GM18499 (cell line): ENCODE results near the gene CFAP210.
"Not testable (repeated sequence)": the region's sequence is repeated elsewhere in the genome, so short reads cannot be mapped to it uniquely, and the experiment has no call there.

ENCODE experiments used
- ATAC-seq: cut with Tn5 transposase; IDR thresholded peaks from one replicate; pipeline ENCODE4 v1.9.1; 2021; ENCODE audit warnings: moderate number of reproducible peaks; ENCODE audit not compliant: insufficient read depth, unreplicated experiment

CFAP210 gene

DNA sequence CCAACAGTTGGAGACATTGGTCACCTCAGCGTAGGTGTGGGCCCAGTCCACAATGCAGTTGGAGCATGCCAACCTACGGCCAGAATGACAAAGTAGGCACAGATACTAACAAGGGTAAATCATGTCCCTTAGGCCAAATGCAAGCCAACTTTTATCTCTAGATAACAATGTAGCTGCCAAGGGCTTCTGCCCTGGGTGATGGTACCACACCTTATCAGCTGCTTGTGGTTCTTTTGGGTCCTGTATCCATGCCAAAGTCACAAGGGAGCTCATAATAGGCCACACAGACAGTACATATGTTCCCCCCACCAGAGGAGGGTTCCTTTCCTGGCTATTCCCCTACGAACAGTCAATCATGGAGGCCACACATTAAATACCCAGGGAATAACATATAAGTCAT is 19.1 kb upstream of the CFAP210 start:
- ATAC-seq = no peak

DNA sequence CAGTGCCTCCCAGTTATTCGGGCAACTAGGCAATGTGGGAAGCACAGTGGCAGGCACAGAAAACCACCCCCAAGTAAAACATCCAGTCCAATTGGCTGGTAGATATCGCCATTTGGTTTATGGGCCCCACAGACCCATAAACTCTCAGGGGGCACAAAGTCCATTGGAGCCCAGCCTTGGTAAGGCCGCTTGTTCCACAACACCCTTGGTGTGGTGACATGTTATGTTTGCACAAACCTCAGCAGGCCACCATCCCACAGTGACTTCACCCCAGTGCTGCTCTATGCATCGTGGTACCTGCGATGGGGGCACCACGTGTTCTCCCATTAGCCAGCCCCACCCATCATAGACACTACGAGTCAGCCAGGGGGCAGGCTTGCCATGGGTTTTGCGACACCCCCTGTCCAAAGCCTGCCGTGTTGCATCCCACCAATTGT is 18.6 kb upstream of the CFAP210 start:
- ATAC-seq = no peak

DNA sequence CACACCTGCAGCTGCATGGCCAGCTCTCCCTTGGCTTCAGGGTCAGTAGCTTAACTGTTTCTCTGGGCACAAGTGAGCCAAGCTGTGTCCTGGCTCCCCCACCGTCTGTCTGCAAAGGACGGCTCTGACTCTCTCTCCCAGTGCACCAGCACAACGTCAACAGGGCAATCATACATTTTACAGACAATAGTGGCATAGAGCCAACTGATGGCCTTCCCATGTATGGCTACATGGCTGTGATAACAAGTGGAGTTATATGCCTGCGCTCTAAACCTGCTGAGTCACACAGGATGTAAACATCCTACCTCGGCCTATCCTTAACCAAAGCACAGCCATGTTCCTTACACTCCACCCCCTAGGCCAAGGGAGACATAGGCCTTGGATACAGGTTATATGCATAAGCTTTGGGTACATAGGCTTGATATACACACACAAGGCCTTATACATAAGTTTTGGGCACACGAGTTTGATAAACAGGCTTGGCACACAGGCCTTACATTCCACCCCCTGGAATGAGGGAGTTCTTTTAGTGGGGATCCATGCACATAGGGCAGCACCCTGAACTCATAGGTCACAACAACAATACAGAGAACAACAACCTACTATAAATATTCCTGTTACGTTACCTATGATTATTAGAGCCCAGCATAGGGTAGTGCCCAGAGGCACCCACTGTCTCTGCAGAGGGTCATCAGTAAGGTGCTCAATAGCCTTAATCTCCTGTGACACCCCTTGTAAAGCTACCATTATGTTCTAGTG is 17.7 kb upstream of the CFAP210 start:
- ATAC-seq = no peak

DNA sequence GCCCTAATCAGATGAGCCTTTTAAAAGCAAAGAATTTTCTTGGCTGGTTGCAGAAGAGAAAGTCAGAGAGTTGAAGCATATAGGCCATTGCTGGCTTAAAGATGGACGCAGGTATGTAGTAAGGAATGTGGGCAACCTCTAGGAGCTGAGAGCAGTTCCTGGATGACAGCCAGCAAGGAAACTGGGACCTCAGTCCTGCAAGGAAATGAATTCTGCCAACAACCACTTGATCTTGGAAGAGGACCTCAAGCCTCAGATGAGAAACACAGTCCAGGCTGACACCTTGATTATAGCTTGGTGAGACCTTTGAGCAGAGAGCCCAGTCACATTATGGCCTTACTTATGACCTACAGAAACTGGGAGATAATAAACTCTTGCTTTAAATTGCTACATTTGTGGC is 15.8 kb upstream of the CFAP210 start:
- ATAC-seq = no peak

DNA sequence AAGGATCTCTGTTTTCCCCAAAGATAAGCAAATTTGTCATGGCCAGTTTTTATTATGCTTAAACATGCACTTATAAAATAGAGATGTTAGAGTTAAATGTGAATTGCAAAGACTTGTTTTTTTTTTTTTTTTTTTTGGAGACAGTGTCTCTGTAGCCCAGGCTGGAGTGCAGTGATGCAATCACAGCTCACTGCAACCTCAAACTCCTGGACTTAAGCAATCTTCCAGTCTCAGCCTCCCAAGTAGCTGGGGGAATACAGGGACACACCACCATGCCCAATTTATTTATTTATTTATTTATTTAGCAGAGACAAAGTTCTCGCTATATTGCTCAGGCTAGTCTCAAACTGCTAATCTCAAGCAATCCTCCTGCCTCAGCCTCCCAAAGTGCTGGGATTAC is 15.1 kb upstream of the CFAP210 start:
- ATAC-seq = no peak

DNA sequence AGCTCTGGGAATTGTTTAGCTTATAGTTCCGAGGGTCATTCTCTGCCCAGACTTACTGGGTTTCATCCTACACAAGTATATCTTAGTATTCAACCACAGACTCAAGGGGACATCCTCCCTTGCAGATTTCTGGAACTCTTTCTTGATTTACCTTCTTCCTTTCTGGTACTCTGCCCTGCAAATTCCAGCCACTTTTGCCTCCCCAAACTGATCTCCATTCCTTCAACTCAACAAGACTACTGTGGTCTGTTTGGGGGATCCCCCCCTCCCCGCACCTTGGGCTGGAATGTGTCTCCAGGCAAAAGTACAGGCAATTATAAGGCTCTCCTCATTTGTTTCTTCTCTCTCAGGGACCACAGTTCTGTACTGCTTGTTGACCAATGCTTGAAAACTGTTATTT is 13.4 kb upstream of the CFAP210 start:
- ATAC-seq = no peak

DNA sequence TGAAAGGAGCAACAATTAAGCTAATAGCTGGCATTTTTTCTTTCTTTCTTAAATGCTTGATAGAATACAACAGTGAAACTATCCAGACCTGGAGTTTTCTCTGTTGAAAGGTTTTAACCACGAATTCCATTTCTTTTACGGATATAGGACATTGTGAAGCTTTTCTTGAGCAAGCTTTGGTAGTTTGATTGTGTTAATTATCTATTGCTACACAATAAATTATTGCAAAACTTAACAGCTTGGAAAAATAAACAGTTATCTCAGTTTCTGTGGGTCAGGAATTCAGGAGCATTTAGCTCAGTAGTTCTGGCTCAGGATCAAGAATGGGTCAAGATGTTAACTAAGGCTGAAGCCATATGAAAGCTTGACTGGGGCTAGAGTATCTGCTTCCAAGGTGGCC is 11.7 kb upstream of the CFAP210 start:
- no peak for ATAC-seq

DNA sequence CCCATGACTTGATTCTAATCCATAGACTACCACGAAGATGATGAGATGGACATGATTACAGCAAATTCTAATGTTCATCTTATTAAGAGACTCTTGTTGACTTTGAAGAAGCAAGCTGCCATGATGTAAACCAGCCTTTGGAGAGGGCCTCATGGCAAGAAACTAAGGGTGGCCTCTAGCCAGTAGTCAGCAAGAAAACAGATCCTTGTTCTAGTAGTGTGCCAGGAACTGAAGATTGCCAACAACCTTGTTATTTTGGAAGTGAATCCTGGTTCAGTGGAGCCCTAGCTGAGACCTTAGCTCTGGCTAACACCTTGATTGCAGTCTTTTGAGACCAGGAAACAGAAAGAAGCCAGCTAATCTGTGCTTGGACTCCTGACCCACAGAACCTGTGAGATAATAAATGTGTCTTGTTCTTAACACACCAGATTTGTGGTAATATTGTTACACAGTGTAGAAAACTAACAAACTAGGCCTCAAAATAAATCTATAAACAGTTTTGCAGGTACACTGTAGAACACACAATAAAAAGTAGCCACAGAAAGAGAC is 10.0 kb upstream of the CFAP210 start:
- ATAC-seq = no peak

DNA sequence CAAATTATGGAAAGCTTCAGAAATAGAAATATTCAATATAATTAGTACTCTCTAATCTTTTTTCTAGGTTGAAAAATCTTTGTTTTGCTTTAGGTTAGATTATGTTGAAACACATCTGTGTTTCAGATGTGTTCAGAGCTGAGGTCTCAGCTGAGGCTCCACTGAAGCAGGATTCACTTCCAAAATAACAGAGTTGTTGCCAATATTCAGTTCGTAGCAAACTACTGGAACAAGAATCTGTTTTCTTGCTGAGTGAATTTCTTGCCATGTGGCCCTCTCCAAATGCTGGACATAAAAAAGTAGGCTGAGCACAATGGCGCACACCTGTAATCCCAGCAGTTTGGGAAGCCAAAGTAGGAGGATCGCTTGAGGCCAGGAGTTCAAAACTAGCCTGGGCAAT is 8.8 kb upstream of the CFAP210 start:
- ATAC-seq = no peak

DNA sequence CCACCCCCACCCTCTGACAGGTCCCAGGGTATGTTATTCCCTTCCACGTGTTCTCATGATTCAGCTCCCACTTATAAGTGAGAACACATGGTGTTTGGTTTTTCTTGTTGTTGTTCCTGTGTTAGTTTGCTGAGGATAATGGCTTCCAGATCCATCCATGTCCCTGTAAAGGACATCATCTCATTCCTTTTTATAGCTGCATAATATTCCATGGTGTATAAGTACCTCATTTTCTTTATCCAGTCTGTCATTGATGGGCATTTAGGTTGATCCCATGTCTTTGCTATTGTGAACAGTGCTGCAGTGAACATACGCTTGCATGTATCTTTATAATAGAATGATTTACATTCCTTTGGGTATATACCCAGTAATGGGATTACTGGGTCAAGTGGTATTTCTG is 5.0 kb upstream of the CFAP210 start:
- not testable (repeated sequence) for ATAC-seq

DNA sequence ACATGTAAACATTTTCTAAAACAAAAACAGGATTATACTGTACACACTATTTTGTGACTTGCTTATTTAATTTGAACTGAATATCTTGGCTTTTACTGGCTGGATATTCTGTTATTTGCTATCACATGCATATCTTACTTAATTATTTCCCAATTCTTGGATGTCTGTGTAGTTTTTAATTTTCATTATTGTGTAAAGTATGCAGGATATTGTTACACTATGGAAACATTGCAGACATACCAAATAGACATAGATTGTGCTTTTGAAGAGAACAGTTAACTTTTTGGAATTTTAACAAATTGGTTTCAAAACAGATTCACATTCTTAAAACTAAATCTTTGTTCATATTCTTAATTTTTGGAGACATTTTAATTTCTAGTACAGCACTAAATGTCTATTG is 2.2 kb upstream of the CFAP210 start:
- ATAC-seq = no peak

DNA sequence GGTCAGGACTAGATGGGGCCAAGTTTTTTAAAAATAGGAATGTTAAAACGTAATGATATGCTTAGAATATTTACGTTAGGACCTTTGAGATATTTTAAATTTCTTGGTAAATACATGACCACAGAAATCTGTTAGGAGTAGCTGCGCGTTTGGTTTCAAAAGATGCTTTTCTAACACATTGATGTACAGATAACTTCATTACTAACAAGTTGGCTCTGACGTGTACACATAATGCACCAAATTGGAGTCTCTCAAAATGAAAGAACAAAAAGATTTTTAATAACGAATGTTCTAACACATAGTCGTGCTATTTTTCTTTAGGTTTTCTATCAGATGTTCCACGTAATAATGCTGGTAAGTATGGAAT is 672 bp upstream of the CFAP210 start:
- no peak for ATAC-seq

DNA sequence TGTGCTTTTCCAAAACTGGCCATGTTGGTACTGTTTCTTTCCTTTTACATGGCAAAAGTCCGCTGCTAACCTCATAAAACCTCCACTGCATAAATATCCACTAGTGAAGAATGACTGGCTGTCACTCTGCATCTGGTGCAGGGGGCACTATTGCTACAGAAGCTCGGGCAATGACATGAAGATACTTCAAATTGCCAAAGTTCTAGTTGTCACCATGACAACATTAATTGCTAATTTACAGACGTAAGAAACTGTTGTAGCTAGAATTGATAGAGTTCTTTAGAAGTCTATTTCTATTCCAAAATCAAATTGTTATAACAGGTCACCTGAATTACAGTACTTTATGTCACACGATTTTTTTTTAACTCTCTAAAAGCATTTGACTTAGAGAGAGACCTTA is 845 bp downstream of the CFAP210 start:
- no peak for ATAC-seq

DNA sequence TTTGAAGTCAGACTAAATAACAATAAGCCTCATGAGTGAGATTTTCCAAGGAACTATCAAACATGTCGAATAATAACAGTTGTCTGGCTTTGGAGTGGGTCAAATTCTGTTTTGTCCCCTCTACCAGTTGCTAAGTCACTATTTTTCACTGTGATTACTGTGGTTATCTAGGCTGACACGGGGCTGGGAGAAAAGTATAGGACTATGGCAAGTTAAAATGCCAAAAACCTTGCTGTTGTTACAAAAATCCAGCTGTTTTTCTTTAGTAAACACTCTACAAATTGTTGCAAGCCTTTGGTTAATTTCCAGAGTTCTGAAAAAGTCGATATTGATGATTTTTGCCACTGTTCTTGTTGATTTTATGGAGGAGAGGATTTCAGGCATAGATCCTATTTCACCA is 1.5 kb downstream of the CFAP210 start:
- ATAC-seq = no peak

DNA sequence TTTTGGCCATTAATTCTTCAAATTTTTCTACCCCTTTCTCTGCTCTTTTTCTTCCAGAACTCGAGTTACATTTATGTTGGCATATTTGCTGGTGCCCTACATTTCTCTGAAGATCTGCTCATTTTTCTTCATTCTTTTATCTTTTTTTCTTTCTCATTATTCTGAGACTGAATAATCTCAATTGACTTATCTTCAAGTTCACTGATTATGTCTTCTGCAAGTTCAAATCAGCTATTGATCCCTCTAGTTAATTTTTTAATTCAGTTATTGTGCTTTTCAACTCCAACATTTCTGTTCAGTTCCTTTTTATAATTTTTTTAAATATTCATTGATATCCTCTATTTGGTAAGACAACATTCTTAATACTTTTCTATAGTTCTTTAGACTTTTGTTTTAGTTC is 3.2 kb downstream of the CFAP210 start:
- ATAC-seq = no peak

DNA sequence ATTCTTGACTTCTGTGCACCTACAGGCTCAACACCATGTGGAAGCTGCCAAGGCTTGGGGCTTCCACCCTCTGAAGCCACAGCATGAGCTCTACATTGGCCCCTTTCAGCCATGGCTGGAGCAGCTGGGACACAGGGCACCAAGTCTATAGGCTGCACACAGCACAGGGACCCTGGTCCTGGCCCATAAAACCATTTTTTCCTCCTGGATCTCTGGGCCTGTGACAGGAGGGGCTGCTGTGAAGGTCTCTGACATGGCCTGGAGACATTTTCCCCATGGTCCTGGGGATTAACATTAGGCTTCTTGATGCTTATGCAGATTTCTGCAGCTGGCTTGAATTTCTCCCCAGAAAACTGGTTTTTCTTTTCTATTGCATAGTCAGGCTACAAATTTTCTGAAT is 6.3 kb downstream of the CFAP210 start:
- not testable (repeated sequence) for ATAC-seq

DNA sequence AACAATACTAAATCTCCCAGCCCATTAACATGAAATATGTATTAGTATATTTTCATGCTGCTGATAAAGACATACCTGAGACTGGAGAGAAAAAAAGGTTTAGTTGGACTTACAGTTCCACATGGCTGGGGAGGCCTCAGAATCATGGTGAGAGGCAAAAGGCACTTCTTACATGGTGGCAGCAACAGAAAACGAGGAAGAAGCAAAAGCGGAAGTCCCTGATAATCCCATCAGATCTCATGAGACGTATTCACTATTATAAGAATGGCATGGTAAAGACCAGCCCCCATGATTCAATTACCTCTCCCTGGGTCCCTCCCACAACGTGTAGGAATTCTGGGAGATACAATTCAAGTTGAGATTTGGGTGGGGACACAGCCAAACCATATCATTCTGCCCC is 7.4 kb downstream of the CFAP210 start:
- ATAC-seq = not testable (repeated sequence)

DNA sequence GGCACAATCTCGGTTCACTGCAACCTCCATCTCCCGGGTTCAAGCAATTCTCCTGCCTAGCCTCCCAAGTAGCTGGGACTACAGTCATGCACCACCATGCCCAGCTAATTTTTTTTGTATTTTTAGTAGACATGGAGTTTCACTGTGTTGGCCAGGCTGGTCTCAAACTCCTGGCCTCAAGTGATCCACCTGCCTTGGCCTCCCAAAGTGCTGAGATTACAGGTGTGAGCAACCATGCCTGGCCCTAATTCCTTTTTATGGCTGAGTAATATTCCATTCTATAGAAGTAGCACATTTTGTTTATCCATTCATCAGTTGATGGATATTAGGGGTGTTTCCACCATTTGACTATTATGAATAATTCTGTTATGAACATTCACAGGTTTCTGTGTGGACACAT is 9.5 kb downstream of the CFAP210 start:
- ATAC-seq = not testable (repeated sequence)

DNA sequence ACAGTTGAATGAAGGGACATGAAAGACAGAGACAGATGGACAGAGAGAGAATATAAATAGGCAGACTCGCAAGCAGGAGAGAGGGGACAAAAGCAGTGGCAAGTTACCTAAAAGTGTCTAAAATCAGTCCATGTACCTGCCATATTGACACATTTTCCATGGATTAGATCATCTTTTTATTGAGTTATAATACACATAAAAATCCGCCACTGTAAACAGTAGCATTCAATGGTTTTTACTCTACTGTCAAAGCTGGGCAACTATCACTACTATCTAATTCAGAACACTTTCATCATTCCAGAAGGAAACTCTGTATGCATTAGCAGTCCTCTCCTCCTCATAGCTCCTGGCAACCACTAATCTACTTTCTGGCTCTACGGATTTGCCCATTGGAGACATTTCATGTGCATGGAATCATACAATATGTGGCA is 10.1 kb downstream of the CFAP210 start:
- ATAC-seq = no peak

DNA sequence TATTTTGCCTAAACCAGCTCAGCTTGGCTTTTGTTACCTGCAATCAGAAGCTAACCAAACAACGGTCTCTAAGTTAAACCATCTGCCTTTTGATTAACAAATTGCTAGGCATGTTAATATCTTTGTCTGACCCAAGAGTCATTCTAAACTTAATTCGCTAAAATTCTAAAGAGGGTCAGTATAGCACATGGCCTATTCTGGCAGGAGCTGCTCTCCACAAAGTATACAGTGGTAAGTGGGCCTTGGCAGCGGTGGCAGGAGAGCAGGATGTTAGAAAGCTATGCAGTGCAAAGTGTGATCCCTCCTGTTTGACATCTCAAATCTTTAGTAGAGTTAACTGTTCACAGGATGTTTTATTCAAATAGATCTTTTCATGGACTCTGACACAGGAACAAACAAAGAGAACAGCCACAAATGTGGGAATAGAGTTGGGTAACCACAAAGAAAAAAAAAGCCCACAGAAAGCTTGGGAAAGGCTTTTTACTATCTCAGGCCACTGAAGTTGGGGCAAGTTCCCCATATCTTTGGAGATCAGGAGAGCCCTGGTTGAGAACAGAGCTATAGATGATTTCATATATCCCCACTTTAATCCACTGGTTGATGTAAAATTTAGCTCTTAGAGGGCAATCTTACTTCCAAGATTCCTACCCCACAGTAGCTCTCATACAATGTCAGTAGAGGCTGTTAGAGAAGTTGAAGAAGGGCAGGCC is 10.6 kb downstream of the CFAP210 start:
- no peak for ATAC-seq

DNA sequence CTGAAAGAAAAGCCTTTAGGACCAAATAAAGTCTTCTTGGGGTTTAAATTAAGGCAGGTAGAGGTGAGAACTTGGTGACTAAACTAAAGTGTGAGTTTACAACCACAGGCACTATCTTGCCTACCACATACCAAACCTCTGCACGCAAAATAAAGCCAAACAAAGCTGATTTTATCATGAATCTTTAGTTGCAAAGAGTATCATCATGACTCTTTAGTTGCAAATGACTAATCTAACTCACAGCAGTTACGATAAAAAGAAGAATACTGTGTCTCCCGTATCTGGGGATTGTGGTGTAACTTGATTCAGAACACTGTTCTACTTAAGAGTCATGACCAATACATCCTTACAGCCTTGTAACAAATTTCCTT is 11.2 kb downstream of the CFAP210 start:
- no peak for ATAC-seq

DNA sequence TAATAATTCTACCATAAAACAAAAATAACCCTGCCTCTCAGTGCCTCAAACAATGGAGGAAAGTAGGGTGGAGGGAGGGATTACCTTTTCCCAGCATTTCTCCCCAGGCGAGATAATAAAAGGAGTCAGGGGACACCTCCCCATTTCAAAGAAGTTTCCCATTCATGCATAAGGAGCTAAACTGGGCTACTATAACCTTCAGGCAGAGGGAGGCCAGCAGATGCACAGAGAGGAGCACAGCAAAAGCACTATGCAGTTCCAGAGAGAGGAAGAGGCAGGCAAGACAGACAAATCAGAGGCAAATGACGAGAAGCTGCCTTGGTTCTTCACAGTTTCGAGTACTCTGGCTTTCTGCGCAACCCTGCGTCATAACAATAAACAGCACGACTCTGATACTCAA is 17.4 kb downstream of the CFAP210 start:
- no peak for ATAC-seq
